Measurements from ENCODE around the gene ANKH.
"Not testable (repeated sequence)": the region's sequence is repeated elsewhere in the genome, so short reads cannot be mapped to it uniquely, and the experiment has no call there.

ANKH gene

DNA sequence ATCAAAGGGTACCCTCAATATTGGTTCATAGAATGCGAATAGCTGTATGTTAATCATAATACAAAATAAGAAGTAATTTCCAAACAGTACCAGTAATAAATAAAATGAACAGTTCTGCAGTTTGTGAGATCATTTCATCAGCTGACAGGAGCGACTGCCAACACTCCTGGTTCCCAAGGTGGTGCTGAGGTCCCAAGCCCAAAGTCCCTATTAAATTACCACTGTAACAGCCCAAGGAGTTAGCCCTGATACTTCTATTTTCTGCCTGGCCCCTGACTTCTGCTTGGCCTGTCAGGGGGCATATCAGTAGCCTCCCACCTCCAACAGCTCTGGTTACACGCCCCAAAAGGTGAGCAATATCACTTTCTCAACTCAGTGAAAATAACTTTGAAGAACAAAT lies 47.1 kb downstream of the ANKH start:
- DNase-seq, result no peak

DNA sequence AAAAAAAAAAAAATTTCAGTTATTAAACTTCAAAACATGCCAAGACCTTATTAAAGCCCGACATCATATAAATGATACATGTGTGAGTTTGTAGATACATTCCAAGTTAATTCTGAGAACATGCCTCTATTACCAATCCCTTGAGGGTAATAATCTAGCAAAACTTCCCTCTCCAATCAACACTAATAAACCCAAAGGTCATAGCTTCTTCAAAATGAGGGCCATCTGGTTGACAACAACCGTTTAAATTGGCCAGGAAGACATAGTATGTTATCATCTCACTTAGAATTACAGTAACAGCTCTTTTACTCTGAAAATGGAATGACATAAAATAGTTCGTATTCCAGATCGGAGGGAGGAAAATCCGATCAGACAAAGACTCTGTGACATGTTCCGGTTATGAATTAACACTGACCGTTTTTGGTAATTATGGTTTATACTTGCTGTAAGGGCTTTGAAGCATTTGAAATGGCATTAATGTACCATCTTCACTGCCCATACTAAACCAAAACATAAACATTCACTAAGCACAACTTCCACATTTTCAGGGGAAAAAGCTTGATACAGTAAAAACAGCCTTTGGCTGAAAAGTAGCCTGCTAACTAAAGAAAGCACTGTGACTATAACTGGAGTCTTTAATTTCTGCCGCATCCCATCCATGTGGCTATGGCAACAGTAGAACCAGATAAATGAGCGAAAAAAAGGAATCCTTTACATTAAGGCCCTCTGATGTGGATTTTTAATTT lies 50.3 kb downstream of the ANKH start:
- no peak for DNase-seq

DNA sequence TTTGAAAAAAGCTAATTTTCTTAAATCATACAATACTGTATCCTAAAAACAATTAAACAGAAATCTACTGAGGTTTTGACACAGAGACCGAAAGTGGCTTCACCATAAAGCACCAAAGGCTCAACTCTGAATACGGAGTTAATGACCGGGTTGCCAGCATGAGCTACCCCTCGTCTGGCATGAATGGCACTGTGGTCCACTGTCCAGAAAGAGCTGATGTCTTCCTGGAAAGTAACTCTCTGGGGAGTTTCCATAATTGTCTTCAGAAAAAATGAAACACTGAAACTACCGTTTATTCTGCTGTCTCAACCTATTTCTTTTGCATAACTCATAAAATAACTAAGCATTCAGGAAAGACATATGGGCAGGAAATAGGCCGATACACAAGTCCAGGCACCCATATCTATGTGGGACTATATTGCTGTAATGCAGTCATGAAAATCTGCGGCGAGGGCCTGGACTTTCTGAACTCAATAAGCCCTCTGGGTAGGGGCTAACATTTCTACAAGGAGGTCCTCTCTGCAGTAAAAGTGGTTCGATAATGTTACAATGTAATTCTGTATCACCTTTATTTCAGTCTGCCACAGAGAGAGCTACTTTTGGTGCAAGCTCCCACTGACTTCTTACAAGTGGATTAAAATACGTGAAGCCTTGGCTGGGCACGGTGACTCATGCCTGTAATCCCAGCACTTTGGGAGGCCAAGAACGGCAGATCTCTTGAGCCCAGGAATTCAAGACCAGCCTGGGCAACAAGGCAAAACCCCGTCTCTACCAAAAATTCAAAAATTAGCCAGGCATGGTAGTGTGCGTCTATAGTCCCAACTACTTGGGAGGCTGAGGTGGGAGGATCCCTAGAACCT lies 52.4 kb downstream of the ANKH start:
- no peak for DNase-seq

DNA sequence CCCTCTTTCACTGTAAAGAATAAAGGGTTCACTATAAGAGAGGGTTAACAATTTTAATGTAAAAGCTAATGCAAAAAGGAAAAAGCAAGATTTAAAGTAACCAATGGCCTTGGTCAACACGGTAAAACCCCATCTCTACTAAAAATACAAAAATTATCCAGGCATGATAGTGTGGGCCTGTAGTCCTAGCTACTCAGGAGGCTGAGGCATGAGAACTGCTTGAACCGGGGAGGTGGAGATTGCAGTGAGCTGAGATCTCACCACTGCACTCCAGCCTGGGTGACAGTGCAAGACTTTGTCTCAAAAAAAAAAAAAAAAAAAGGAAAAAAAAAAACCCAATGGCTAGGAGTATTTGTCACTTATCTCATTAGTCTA lies 53.8 kb downstream of the ANKH start:
- DNase-seq, result not testable (repeated sequence)

- no peak for DNase-seq
These were observed 54.4 kb downstream of the ANKH start for GRCh38 chr5:14816999-14817761.

DNA sequence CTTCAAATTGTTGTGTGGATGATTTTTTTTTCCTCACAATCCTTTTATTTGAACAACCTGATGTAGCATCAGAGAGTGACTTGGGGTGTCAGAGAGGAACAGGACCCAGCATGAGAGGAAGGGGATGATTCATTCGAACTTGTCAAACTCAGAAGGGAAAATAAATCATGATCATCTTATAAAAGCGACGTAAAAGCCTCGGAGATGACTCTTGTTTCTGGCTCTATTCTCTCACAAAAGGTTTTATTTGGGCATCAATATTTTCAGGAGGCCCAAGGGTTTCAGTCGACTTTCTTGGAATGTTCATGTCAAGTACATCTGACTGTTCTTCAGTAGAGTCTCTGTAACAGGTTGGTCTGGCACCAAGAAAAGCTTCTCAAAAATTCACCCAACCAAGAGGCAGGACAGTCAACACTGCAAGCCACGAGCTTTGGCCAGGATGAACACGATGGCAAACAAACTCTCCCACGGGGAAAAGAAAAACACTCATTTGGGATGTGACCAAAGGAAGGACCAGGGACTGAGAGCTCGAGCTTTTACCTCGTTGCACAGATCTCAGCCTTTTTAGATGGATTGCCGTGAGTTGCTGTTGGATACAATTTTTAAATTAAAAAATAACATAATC lies 55.1 kb downstream of the ANKH start:
- DNase-seq, result no peak

DNA sequence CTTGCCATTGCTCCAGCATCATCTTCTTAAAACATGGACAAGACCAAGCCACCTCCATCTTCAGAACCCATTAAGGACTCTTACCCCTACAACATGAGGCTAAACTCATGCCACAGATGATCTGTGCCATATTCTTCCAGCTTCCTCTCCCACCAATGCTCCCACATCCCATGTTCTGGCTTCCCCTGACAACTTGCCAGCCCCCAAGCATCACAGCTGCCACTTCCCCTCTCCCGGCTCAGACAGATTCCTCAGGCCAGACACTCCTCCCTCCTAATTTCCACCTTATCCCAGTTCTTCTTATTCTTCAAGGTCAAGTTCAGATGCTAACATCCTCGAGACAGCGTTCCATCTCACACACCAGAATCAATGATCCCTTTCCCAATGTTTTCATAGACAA lies 57.8 kb downstream of the ANKH start:
- DNase-seq, result no peak

GRCh38 chr5:14812166-14812565 lies 59.4 kb downstream of the ANKH start:
- DNase-seq, result no peak

- DNase-seq, result no peak
These were observed 60.5 kb downstream of the ANKH start for GRCh38 chr5:14810928-14811572.

- no peak for DNase-seq
These were observed 61.3 kb downstream of the ANKH start for GRCh38 chr5:14810282-14810681.

- no peak for DNase-seq
These were observed 62.0 kb downstream of the ANKH start for GRCh38 chr5:14809369-14810155.

- no peak for DNase-seq
These were observed 64.1 kb downstream of the ANKH start for GRCh38 chr5:14807471-14807870.

- no peak for DNase-seq
These were observed 65.1 kb downstream of the ANKH start for GRCh38 chr5:14806456-14806855.

DNA sequence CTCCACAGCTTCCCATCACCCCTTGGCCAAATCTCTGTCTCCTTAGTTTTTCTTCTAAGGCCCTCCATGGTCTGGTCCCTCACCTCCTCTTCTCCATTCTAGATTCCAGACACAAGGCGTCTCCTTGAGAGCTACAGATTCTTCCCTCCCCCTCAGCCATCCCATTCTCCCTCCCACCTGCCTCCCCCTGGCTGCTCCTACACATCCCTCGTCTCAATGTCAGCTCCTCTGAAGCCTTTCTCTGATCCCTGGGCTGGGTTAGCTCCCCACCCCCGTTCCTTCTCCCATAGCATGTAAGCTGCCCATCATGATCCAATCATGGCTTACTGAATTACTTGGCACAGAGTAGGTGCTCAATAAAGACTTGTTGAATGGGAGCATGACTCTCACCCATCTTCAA lies 69.0 kb downstream of the ANKH start:
- no peak for DNase-seq

DNA sequence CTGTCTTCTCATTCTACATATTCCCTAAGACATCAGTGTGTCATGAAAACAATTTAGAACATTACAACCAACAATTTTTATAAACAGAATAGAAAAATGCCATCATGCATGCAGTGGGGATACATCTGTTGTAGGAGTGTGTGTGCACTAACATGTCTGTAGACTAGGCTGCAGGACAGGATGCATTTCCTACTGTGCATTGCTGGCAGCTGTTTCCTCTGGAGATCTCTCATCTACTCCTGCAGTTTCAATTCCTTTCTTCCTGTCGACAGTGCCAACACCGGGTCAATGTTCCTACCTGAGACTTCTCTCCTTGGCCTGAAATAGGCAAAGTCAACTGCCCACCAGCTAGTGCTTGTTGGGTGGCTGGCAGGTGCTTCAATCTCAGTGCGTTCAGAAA lies 69.8 kb downstream of the ANKH start:
- DNase-seq, result no peak

DNA sequence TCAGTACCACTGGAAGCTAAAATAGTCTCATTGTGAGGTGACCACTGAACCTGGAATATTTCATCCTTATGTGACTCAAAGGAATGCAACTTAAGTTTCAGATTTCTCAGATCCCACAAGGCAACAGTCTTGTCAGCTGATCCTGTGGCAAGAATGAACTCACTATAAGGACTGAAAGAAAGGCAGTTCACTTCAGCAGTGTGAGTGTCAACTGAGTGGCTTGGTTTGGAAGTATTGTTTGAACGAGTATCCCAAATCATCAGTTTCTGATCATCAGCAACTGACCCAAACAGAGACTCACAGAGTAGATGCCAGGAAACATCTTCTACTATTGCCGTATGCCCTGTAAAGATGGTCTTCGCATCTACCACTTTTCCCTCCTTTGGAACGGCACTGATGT lies 74.2 kb downstream of the ANKH start:
- DNase-seq, result not testable (repeated sequence)

DNA sequence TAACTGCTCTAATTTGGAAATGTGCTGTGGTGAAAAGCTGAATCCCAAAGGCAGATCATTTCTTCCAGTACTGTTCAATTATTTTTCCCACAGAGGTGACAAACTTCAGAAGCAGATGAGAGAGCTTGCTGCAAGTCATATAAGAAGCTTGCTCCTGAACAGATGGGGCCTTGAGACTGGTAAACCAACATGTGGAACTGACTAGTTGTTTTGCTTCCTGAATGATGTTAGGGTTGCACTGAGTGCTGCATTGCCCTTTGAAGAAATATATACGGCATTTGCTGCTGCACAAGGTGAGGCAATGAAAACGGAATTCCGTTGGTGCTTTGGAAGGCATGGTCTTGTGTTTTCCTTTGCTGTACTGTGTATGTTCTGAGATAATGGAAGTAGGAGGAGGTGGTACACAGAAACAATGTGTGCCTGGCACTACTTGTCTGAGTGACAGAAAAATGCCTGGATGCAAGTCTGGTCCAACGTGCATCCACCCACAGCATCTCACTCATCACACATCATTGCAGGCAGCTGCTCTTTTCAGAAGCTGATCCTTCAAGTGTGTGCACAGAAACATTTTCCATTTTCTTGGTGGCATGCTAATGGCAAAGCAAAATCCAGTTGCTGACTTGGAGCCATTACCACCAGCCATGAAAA lies 76.9 kb downstream of the ANKH start:
- no peak for DNase-seq

DNA sequence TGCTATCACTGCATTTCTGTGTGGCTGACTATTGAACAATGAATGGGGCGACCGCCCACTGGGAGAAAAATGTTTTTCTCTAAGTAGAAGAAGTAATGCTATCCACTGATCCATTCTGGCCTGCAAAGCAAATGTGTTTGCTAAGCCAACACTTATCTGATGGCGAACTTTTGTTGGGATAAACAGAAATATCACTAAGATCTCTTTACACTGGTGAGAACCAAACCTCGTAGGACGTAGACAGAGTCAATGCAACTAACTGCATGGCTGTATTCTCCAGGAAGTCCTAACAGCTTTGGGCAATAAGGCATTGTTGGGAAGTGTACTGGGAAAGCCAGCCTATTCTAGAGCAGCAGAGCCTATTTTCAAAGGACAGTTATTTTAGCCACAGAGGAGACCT lies 77.7 kb downstream of the ANKH start:
- DNase-seq, result no peak

- DNase-seq, result no peak
These were observed 80.7 kb downstream of the ANKH start for GRCh38 chr5:14790911-14791310.

GRCh38 chr5:14790220-14790619 lies 81.4 kb downstream of the ANKH start:
- no peak for DNase-seq

Measured in NCI-H2171 (cell line).